GM13976 (cell line): ENCODE data around the gene COQ5.

Source experiments
- DNase-seq: peaks from one replicate; pipeline ENCODE4 v3.0.0; 2012; ENCODE audit warnings: low spot score
- CTCF ChIP-seq: IDR thresholded peaks from 2 replicates; pipeline ENCODE4 v1.5.1; 2012; ENCODE audit warnings: borderline replicate concordance, mild to moderate bottlenecking; ENCODE audit not compliant: insufficient read depth; ENCODE audit errors: extremely low read depth, missing control alignments, control extremely low read depth
- in situ Hi-C: fragments of 300-500 bp; cut with MboI; formaldehyde crosslinking; loops from one replicate; pipeline ENCODE4 v1.12.0; 2022; ENCODE audit warnings: low sequenced_read_pairs, mixed read lengths, inconsistent platforms; ENCODE audit not compliant: unreplicated experiment

Gene COQ5

GRCh38 chr12:120538281-120539156, 9.6 kb upstream of the COQ5 start:
- DNase-seq: no peak
- no peak for TF ChIP-seq CTCF
- in situ Hi-C loops: no loop called here

- no peak for DNase-seq
- in situ Hi-C loops: no loop called here
- no peak for TF ChIP-seq CTCF
These were observed 8.9 kb upstream of the COQ5 start for GRCh38 chr12:120537856-120538220.

- no peak for TF ChIP-seq CTCF
- DNase-seq: no peak
- in situ Hi-C loops: no loop called here
These were observed 7.3 kb upstream of the COQ5 start for GRCh38 chr12:120536064-120536791.

- in situ Hi-C loops: no loop called here
- DNase-seq: peak; percentile 69
- no peak for TF ChIP-seq CTCF
These were observed 6.0 kb upstream of the COQ5 start for GRCh38 chr12:120534703-120535655.

GRCh38 chr12:120534203-120534702, 5.3 kb upstream of the COQ5 start, which contains the start of gene RNF10:
Gene RNF10, plus strand, starts transcription at chr12:120534356. Its CDS starts 456 bp downstream, at chr12:120534812.
- in situ Hi-C loops: no loop called here
- DNase-seq: peak; percentile 94
- no peak for TF ChIP-seq CTCF
